K562 (cell line): ENCODE results near the gene NFATC3. TPM values are rescaled to one million over a fixed set of nuclear protein-coding genes. Genes with fewer than 3 reads are reported as not detected.

ENCODE experiments used
- ATAC-seq: fragments of 200-7000 bp; cut with Tn5 transposase; 3 replicates; pipeline ENCODE4 v1.9.1; 2020; ENCODE audit warnings: moderate library complexity
- BruUV-seq: library from RNA; stranded (reverse); fragments of 400-500 nt; replicated peaks from 2 replicates; lab custom pipeline; 2021; lab: Mats Ljungman, UMichigan
- CTCF ChIA-PET: fragments of 300-600 bp; formaldehyde crosslinking; extraction: SDS; loops from one replicate; lab custom pipeline; 2021; ENCODE audit warnings: low intra/inter-chr PET ratio; lab: Yijun Ruan, JAX
- POLR2A ChIA-PET: fragments of 300-600, 350-650 bp; sonication (Branson Sonifier 250); formaldehyde crosslinking; extraction: SDS; loops from one replicate; lab custom pipeline; 2021; ENCODE audit warnings: antibody characterized with exemption, inconsistent platforms; lab: Yijun Ruan, JAX
- DNase-seq, 4 experiments: peaks; one replicate each; pipeline versions ENCODE4 v3.0.0 to v3.0.0-alpha.2; 2011 to 2018; ENCODE audit warnings: low spot score in 3 of 4, mixed read lengths in 3 of 4; ENCODE audit errors: extremely low read depth in 1 of 4
- FAIRE-seq: peaks from 2 replicates; lab custom pipeline; 2011; peaks lifted over from hg19 to GRCh38; lab: Jason Lieb, UNC
- H2AFZ ChIP-seq: 2 replicates; pipeline ENCODE4 v1.6.0; 2011; ENCODE audit warnings: low read depth, low read length, control low read depth, inconsistent platforms
- H3K27ac ChIP-seq: fragments of 200-600 bp; 3 replicates; pipeline ENCODE4 v1.8.0; 2011; ENCODE audit warnings: low read depth, mild to moderate bottlenecking, control low read depth, inconsistent platforms, low read length, moderate library complexity, mixed read lengths; ENCODE audit errors: extremely low read depth
- H3K27me3 ChIP-seq, 2 experiments: fragments of 300-600 bp in 1 of 2; 2 replicates in 1 of 2; 3 replicates in 1 of 2; pipeline versions ENCODE4 v1.6.0 to v1.8.0; 2011; ENCODE audit warnings: inconsistent platforms in 2 of 2, low read length in 2 of 2, mild to moderate bottlenecking in 1 of 2, mixed read lengths in 1 of 2, moderate library complexity in 1 of 2; ENCODE audit not compliant: control insufficient read depth in 2 of 2, insufficient read depth in 2 of 2
- H3K36me3 ChIP-seq: fragments of 300-600 bp; 3 replicates; pipeline ENCODE4 v1.8.0; 2011; ENCODE audit warnings: mild to moderate bottlenecking, low read length, inconsistent platforms; ENCODE audit not compliant: control insufficient read depth, insufficient read depth
- H3K4me1 ChIP-seq, 2 experiments: fragments of 200-600 bp in 1 of 2; replicated peaks in 1 of 2; 2 replicates in 1 of 2; 3 replicates in 1 of 2; pipeline versions ENCODE4 v1.5.1 to v1.8.0; 2011; ENCODE audit warnings: inconsistent platforms in 2 of 2, low read length in 2 of 2, mild to moderate bottlenecking in 1 of 2, mixed read lengths in 1 of 2, moderate library complexity in 1 of 2; ENCODE audit not compliant: control insufficient read depth in 2 of 2, insufficient read depth in 2 of 2
- H3K4me2 ChIP-seq: 2 replicates; pipeline ENCODE4 v1.6.1; 2011; ENCODE audit warnings: low read length, control low read depth, inconsistent platforms, mixed read lengths; ENCODE audit not compliant: insufficient read depth
- H3K4me3 ChIP-seq: fragments of 200-600 bp; sonication (generic), shearing (Covaris generic); 2 replicates; pipeline ENCODE4 v1.5.1; 2016; ENCODE audit warnings: control low read depth, inconsistent platforms
- H3K79me2 ChIP-seq: fragments of 200-600 bp; 3 replicates; pipeline ENCODE4 v1.8.0; 2011; ENCODE audit warnings: low read length, inconsistent platforms; ENCODE audit not compliant: control insufficient read depth, insufficient read depth
- H3K9ac ChIP-seq, 2 experiments: 2 replicates each; pipeline versions ENCODE4 v1.6.0 to v1.6.1; 2011; ENCODE audit warnings: low read depth in 2 of 2, low read length in 2 of 2, control low read depth in 1 of 2, inconsistent platforms in 1 of 2, mild to moderate bottlenecking in 1 of 2, mixed read lengths in 1 of 2; ENCODE audit not compliant: insufficient read depth in 1 of 2
- H3K9me1 ChIP-seq: one replicate; pipeline ENCODE4 v1.6.0; 2011; ENCODE audit warnings: inconsistent platforms, mild to moderate bottlenecking, low read length, moderate library complexity; ENCODE audit not compliant: control insufficient read depth, insufficient read depth
- H3K9me3 ChIP-seq: replicated peaks from 2 replicates; pipeline ENCODE4 v1.5.1; 2011; ENCODE audit warnings: low read depth, low read length, inconsistent platforms; ENCODE audit not compliant: control insufficient read depth, insufficient read depth
- H4K20me1 ChIP-seq: replicated peaks from 2 replicates; pipeline ENCODE4 v1.6.1; 2011; ENCODE audit warnings: low read length, inconsistent platforms, mixed read lengths; ENCODE audit not compliant: control insufficient read depth, insufficient read depth
- HDAC2 ChIP-seq: fragments of 450-650 bp; IDR thresholded peaks from 2 replicates; pipeline ENCODE4 v1.6.1; 2016; ENCODE audit warnings: mild to moderate bottlenecking
- KLF1 ChIP-seq: fragments of 450-650 bp; IDR thresholded peaks from 2 replicates; pipeline ENCODE4 v1.6.1; 2016; ENCODE audit warnings: missing genetic modification characterization, missing compliant biosample characterization
- PHF20 ChIP-seq: fragments of 450-650 bp; IDR thresholded peaks from 2 replicates; pipeline ENCODE4 v1.6.1; 2018; ENCODE audit not compliant: partially characterized antibody
- POLR2H ChIP-seq: IDR thresholded peaks from 2 replicates; pipeline ENCODE4 v1.6.1; 2016; ENCODE audit warnings: missing genetic modification characterization, low read depth, mild to moderate bottlenecking, control low read depth, missing compliant biosample characterization, moderate library complexity
- RUNX1 ChIP-seq: sonication (generic); IDR thresholded peaks from 2 replicates; pipeline ENCODE4 v1.6.1; 2016; ENCODE audit warnings: antibody characterized with exemption, low read depth
- SP2 ChIP-seq: IDR thresholded peaks from 2 replicates; pipeline ENCODE4 v1.6.1; 2011; ENCODE audit warnings: mild to moderate bottlenecking, low read depth, low read length, moderate library complexity; ENCODE audit not compliant: poor library complexity, severe bottlenecking; ENCODE audit errors: extremely low read depth
- ZNF586 ChIP-seq: fragments of 450-650 bp; formaldehyde crosslinking; conservative IDR thresholded peaks from 2 replicates; pipeline ENCODE4 v1.4.0; 2020; ENCODE audit warnings: mild to moderate bottlenecking, moderate library complexity
- ZNF766 ChIP-seq: fragments of 200-800 bp; sonication (Bioruptor generic); conservative IDR thresholded peaks from 2 replicates; pipeline ENCODE4 v1.6.1; 2016; ENCODE audit warnings: missing genetic modification characterization, missing compliant biosample characterization
- ZNF780A ChIP-seq: fragments of 250-450 bp; sonication (Bioruptor Pico); IDR thresholded peaks from 2 replicates; pipeline ENCODE4 v1.5.0; 2021; ENCODE audit warnings: mild to moderate bottlenecking
- WGBS: fragments of 100-300 bp; shearing (Covaris generic); methylation state at CpG from one replicate; pipeline ENCODE4 v1.1.6; 2016; ENCODE audit warnings: low coverage, mixed read lengths; ENCODE audit not compliant: insufficient coverage; ENCODE audit errors: missing lambda C conversion rate; 5-methylcytosine and 5-hydroxymethylcytosine counted together
- in situ Hi-C: fragments of 300-500 bp; cut with MboI; formaldehyde crosslinking; loops from 4 replicates; pipeline ENCODE4 v1.15.0; 2018; ENCODE audit warnings: inconsistent platforms, mixed read lengths
- intact Hi-C: fragments of 100-400 bp; cut with micrococcal nuclease; formaldehyde crosslinking; loops from 2 replicates; pipeline ENCODE4 v1.14.2; 2022
- polyA plus RNA-seq, 8 experiments: library from polyadenylated mRNA; depleted of rRNA in 4 of 8; stranded (reverse) in 5 of 8; unstranded in 3 of 8; fragments of >200 nt; fragmentation: Nextera tagmentation in 2 of 8; fragmentation: Illumina TruSeq in 1 of 8; extraction: Ambion mirVana in 2 of 8; extraction: Trizol in 1 of 8; gene quantifications; 2 replicates each; pipeline versions ENCODE4 v1.2.1 to v1.2.3, GENCODE V29; 2011 to 2014; ENCODE audit warnings: inconsistent platforms in 1 of 8, missing spikeins in 1 of 8
- total RNA-seq, 7 experiments: library from RNA; depleted of rRNA in 6 of 7; stranded (reverse); fragments of >200 nt in 6 of 7; fragmentation: Illumina TruSeq in 2 of 7; extraction: Trizol in 2 of 7; gene quantifications; 2 replicates each; pipeline versions ENCODE4 v1.2.1 to v1.2.3, GENCODE V29; 2011 to 2021; ENCODE audit warnings: low replicate concordance in 1 of 7
- TF ChIP-seq, protein P1 (sequence below), 2 experiments: fragments of 200-800 bp in 1 of 2; sonication (Bioruptor generic) in 1 of 2; sonication (generic) in 1 of 2; formaldehyde crosslinking in 1 of 2; IDR thresholded peaks in 1 of 2; conservative IDR thresholded peaks in 1 of 2; 2 replicates each; pipeline versions ENCODE4 v1.5.0 to v1.6.1; 2016 to 2020; ENCODE audit warnings: missing compliant biosample characterization in 1 of 2, missing genetic modification characterization in 1 of 2, missing genetic modification reagents in 1 of 2
- TF ChIP-seq, protein P2 (sequence below): fragments of 250-450 bp; sonication (Bioruptor Pico); IDR thresholded peaks from 2 replicates; pipeline ENCODE4 v1.5.0; 2021; ENCODE audit warnings: mild to moderate bottlenecking, borderline replicate concordance
- TF ChIP-seq, protein P3 (sequence below): conservative IDR thresholded peaks from 2 replicates; pipeline ENCODE4 v1.6.1; 2011; ENCODE audit warnings: low read depth, mild to moderate bottlenecking, low read length; ENCODE audit not compliant: control insufficient read depth

Gene NFATC3
- total and polyA plus RNA-seq, 9 of the 15 experiments (the other 6 are each of a cell fraction or from before 2014, with no cell fraction given) = 15.7 to 98.4 (median 59.4) TPM

DNA sequence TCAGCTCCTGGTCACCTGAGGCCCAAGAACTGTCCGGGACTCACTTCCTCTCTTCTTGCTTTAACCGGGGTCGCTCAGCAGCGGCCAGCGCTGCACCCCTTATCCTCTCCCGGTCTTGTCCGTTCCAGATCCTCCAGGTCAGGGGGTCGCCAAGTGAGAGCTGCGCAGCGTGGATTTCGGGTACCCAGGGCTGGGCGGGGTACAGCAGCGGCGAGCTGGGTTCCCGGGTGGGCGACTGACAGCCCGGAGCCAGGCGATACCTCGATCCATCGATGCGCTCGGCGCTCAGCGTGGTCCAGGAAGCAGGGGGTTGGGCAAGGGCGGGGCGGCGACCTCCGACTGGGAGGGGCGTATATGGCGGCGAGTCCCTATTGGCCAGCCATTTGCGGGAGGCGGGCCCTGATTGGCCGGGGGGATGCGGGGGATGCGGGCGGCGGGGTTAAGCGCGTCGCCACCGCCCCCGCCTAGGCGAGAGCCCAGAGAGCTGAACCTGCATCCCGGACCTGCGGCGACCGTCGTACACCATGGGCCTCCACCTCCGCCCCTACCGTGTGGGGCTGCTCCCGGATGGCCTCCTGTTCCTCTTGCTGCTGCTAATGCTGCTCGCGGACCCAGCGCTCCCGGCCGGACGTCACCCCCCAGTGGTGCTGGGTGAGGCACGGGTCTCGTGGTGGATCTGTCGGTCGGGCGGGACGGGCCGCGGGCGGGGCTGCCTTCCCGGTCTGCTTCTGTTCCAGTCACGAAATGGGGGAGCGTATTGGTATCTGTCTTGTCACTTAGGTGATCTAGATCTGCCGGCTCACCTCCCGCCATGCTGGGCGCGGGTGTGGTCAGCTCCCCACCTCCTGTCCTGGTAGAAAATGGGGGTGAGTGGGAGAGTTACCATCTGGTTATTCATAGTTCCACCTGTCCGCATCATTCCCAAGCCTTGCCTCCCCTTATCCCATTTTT is 160.0 kb downstream of the NFATC3 start, which contains the start of gene PLA2G15:
Gene PLA2G15 (plus strand): TSS at position 471 of the 951 bp plus-strand sequence. CDS start 54 bp downstream, at position 525.
- H3K79me2 ChIP-seq = peaks cover 5% of the 10 kb centered on the region; the same call in 2 of the 3 replicates
- POLR2A ChIA-PET = interaction anchor here (0.6 to 1.0 kb wide), 5 partner anchors 19 to 269 kb away, joined by 3 to 4 read pairs (median 3); partner anchors contain the start of gene SLC7A6
- H3K9me3 ChIP-seq = no peaks in the 10 kb centered on the region
- in situ Hi-C loops (loop anchor here (10.0 kb wide), 1 partner anchor 720 kb away; the partner anchor contains the start of gene RIPOR1), intact Hi-C loops (no loop called here)
- no TSS peak for BruUV-seq
- under 1% methylated on average over 45 of the region's 75 CpGs for WGBS
- peaks cover 6% of the 10 kb centered on the region; the same call in 1 of the 2 replicates for H4K20me1 ChIP-seq
- H2AFZ ChIP-seq = peak within 1 kb of the TSS; percentile 95
- H3K36me3 ChIP-seq = no peaks in the 10 kb centered on the region
- ATAC-seq = peak; percentile 96
- FAIRE-seq = peak; percentile 82
- DNase-seq = peak; percentile 96 to 100 (median 100)
- H3K4me2 ChIP-seq = peak within 1 kb of the TSS; percentile 91
- peak within 1 kb of the TSS; percentile 88 for H3K4me3 ChIP-seq
- peaks cover 8% of the 10 kb centered on the region for H3K9me1 ChIP-seq
- H3K4me1 ChIP-seq = peaks cover 26 to 35% of the 10 kb centered on the region in 2 experiments
- H3K27ac ChIP-seq = peak within 1 kb of the TSS; percentile 44
- H3K27me3 ChIP-seq = no peaks in the 10 kb centered on the region
- H3K9ac ChIP-seq = peak within 1 kb of the TSS; percentile 68 to 96
- CTCF ChIA-PET = interaction anchor here (0.6 kb wide), 1 partner anchor 429 kb away, joined by 3 read pairs; no protein-coding TSS in a partner anchor
- TF ChIP-seq ZNF586 (CRISPR knock-in tag) (no peak), POLR2H (tag) (no peak), PHF20 (peak; percentile 46), SP2 (peak; percentile 59), HDAC2 (peak; percentile 75; the same call in 1 of the 2 replicates), KLF1 (tag) (peak; percentile 79; the same call in 1 of the 2 replicates), RUNX1 (no peak), ZNF766 (CRISPR knock-in tag) (no peak), ZNF780A (CRISPR knock-in tag) (no peak)
- TF ChIP-seq, protein P1, sequence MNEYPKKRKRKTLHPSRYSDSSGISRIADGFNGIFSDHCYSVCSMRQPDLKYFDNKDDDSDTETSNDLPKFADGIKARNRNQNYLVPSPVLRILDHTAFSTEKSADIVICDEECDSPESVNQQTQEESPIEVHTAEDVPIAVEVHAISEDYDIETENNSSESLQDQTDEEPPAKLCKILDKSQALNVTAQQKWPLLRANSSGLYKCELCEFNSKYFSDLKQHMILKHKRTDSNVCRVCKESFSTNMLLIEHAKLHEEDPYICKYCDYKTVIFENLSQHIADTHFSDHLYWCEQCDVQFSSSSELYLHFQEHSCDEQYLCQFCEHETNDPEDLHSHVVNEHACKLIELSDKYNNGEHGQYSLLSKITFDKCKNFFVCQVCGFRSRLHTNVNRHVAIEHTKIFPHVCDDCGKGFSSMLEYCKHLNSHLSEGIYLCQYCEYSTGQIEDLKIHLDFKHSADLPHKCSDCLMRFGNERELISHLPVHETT (CRISPR knock-in tag; conservative IDR thresholded peaks at IDR 0.05 in 1 of 2, IDR thresholded peaks at IDR 0.05 in 1 of 2) = peak in 1 of 2 experiments; percentile 60; a peak in 1 of 4 replicates
- TF ChIP-seq, protein P2, sequence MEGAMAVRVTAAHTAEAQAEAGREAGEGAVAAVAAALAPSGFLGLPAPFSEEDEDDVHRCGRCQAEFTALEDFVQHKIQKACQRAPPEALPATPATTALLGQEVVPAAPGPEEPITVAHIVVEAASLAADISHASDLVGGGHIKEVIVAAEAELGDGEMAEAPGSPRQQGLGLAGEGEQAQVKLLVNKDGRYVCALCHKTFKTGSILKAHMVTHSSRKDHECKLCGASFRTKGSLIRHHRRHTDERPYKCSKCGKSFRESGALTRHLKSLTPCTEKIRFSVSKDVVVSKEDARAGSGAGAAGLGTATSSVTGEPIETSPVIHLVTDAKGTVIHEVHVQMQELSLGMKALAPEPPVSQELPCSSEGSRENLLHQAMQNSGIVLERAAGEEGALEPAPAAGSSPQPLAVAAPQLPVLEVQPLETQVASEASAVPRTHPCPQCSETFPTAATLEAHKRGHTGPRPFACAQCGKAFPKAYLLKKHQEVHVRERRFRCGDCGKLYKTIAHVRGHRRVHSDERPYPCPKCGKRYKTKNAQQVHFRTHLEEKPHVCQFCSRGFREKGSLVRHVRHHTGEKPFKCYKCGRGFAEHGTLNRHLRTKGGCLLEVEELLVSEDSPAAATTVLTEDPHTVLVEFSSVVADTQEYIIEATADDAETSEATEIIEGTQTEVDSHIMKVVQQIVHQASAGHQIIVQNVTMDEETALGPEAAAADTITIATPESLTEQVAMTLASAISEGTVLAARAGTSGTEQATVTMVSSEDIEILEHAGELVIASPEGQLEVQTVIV (CRISPR knock-in tag) = no peak
- TF ChIP-seq, protein P3, sequence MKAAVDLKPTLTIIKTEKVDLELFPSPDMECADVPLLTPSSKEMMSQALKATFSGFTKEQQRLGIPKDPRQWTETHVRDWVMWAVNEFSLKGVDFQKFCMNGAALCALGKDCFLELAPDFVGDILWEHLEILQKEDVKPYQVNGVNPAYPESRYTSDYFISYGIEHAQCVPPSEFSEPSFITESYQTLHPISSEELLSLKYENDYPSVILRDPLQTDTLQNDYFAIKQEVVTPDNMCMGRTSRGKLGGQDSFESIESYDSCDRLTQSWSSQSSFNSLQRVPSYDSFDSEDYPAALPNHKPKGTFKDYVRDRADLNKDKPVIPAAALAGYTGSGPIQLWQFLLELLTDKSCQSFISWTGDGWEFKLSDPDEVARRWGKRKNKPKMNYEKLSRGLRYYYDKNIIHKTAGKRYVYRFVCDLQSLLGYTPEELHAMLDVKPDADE = peak; percentile 76; the same call in 1 of the 2 replicates
